GM12872 (cell line): ENCODE results near the gene HTRA3.

Source experiments
- TF ChIP-seq, protein P1 (sequence below): IDR thresholded peaks from 3 replicates; pipeline ENCODE4 v1.5.1; 2011; ENCODE audit warnings: low read depth, mild to moderate bottlenecking, low read length, moderate library complexity; ENCODE audit not compliant: insufficient read depth

The HTRA3 gene

GRCh38 chr4:8296491-8296890 is 26.9 kb downstream of the HTRA3 start:
- TF ChIP-seq, protein P1, sequence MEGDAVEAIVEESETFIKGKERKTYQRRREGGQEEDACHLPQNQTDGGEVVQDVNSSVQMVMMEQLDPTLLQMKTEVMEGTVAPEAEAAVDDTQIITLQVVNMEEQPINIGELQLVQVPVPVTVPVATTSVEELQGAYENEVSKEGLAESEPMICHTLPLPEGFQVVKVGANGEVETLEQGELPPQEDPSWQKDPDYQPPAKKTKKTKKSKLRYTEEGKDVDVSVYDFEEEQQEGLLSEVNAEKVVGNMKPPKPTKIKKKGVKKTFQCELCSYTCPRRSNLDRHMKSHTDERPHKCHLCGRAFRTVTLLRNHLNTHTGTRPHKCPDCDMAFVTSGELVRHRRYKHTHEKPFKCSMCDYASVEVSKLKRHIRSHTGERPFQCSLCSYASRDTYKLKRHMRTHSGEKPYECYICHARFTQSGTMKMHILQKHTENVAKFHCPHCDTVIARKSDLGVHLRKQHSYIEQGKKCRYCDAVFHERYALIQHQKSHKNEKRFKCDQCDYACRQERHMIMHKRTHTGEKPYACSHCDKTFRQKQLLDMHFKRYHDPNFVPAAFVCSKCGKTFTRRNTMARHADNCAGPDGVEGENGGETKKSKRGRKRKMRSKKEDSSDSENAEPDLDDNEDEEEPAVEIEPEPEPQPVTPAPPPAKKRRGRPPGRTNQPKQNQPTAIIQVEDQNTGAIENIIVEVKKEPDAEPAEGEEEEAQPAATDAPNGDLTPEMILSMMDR, result no peak

GRCh38 chr4:8297141-8297601 is 27.6 kb downstream of the HTRA3 start:
- TF ChIP-seq, protein P1, result no peak

GRCh38 chr4:8297691-8298485 is 28.3 kb downstream of the HTRA3 start:
- TF ChIP-seq, protein P1, result 0 out of 3 replicates have a peak, but pooled peaks have one; percentile 8

- TF ChIP-seq, protein P1, result no peak
Observed at GRCh38 chr4:8300832-8301231, 31.3 kb downstream of the HTRA3 start.

- TF ChIP-seq, protein P1, result no peak
Observed at GRCh38 chr4:8301851-8302730, 32.5 kb downstream of the HTRA3 start.

DNA sequence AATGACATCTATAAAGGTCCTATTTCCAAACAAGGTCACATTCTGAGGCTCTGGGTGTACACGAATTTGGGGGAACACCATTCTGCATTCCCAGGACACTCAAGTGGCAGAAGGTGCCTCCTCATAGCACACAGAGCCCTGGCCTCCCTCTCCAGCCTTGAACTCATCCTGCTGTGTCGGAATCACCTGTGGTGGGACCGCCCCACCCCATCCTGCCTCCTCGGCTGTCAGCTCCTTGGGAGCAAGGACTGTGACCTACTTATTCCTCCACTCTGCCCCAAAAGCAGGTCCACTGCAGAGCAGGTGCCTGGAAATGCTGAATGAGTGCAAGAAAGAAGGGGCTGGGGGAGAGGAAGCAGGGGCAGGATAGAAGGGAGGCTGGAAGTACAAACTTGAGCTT is 33.5 kb downstream of the HTRA3 start:
- TF ChIP-seq, protein P1, result no peak
